Gastroesophageal sphincter (tissue), 4 donors: ENCODE measurements around the gene PRDM16. TPM values are rescaled to one million over a fixed set of nuclear protein-coding genes. Genes with fewer than 3 reads are reported as not detected.

Source experiments
- ATAC-seq: fragments of 150-250 bp; one replicate; pipeline ENCODE4 v1.9.1; 2016; ENCODE audit warnings: mild to moderate bottlenecking, moderate library complexity
- H3K27ac ChIP-seq, 4 donors: fragments of 200-600 bp; sonication (generic) in 3 of 4; 1 replicate in 3 of 4; 2 replicates in 1 of 4; pipeline ENCODE4 v1.5.1; 2016 to 2019
- H3K27me3 ChIP-seq: fragments of 200-600 bp; sonication (generic); one replicate; pipeline ENCODE4 v1.5.1; 2019
- H3K36me3 ChIP-seq, 2 donors: fragments of 200-600 bp; sonication (generic); one replicate each; pipeline ENCODE4 v1.5.1; 2019; ENCODE audit warnings: control low read depth in 1 of 2
- H3K4me1 ChIP-seq, 3 donors: fragments of 200-600 bp; sonication (generic); 1 replicate in 2 of 3; 2 replicates in 1 of 3; pipeline ENCODE4 v1.5.1; 2016 to 2019; ENCODE audit warnings: control low read depth in 2 of 3
- H3K4me3 ChIP-seq, 2 donors: fragments of 200-600 bp; sonication (generic); one replicate each; pipeline ENCODE4 v1.5.1; 2019; ENCODE audit warnings: mild to moderate bottlenecking in 1 of 2, moderate library complexity in 1 of 2
- H3K9me3 ChIP-seq, 3 donors: fragments of 200-600 bp; sonication (generic); one replicate each; pipeline ENCODE4 v1.5.1; 2017 to 2019; ENCODE audit warnings: control low read depth in 2 of 3
- EP300 ChIP-seq: sonication (generic); formaldehyde crosslinking; IDR thresholded peaks from one replicate; pipeline ENCODE4 v1.6.1; 2017; ENCODE audit warnings: antibody characterized with exemption, mild to moderate bottlenecking
- POLR2A ChIP-seq, 2 donors: fragments of 450-650 bp; IDR thresholded peaks; one replicate each; pipeline ENCODE4 v1.6.1; 2017; ENCODE audit warnings: antibody characterized with exemption in 2 of 2, mild to moderate bottlenecking in 2 of 2, moderate library complexity in 1 of 2
- POLR2AphosphoS5 ChIP-seq: sonication (generic); formaldehyde crosslinking; IDR thresholded peaks from one replicate; pipeline ENCODE4 v1.6.1; 2017; ENCODE audit warnings: antibody characterized with exemption
- WGBS, 2 donors: methylation state at CpG; one replicate each; pipeline ENCODE4 v1.1.5; 2018; ENCODE audit warnings: low coverage in 1 of 2; 5-methylcytosine and 5-hydroxymethylcytosine counted together
- total RNA-seq, 4 donors: library from RNA; depleted of rRNA; stranded (reverse); fragments of >200 nt; gene quantifications; one replicate each; pipeline ENCODE4 v1.1.0, GENCODE V29; 2016
- TF ChIP-seq, protein P1 (sequence below), 4 experiments: fragments of 200-600 bp in 2 of 4; fragments of 450-650 bp in 2 of 4; sonication (generic) in 1 of 4; IDR thresholded peaks; one replicate each; pipeline ENCODE4 v1.5.1; 2017 to 2019; ENCODE audit warnings: antibody characterized with exemption in 4 of 4, mild to moderate bottlenecking in 2 of 4, moderate library complexity in 2 of 4

The PRDM16 gene
- total RNA-seq, 4 donors from 2014 or later, result 1.1 to 3.4 (median 1.6) TPM

DNA sequence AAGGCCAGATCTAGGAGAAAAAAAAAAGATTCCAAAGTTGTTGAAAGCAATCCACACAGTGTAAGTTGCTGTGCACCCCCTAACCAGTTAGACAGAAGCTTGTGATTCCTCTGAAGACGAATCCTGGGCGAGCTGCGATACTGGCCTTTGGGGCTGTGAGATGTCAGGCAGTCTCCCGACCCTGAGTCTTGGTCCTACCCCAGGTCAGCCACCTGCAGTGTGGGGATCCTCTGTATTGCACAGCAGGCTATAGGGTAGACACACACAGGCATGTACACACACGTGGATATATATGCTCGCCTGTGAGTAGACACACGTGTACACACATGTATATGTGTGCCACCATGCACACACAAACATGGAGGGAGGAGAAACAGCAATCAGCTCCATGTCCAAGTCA, 34.8 kb upstream of the PRDM16 start:
- H3K9me3 ChIP-seq, result no peaks in the 10 kb centered on the region
- TF ChIP-seq POLR2AphosphoS5 (no peak), EP300 (no peak), POLR2A (IDR thresholded peaks at IDR 0.05) (no peak)
- TF ChIP-seq, protein P1, sequence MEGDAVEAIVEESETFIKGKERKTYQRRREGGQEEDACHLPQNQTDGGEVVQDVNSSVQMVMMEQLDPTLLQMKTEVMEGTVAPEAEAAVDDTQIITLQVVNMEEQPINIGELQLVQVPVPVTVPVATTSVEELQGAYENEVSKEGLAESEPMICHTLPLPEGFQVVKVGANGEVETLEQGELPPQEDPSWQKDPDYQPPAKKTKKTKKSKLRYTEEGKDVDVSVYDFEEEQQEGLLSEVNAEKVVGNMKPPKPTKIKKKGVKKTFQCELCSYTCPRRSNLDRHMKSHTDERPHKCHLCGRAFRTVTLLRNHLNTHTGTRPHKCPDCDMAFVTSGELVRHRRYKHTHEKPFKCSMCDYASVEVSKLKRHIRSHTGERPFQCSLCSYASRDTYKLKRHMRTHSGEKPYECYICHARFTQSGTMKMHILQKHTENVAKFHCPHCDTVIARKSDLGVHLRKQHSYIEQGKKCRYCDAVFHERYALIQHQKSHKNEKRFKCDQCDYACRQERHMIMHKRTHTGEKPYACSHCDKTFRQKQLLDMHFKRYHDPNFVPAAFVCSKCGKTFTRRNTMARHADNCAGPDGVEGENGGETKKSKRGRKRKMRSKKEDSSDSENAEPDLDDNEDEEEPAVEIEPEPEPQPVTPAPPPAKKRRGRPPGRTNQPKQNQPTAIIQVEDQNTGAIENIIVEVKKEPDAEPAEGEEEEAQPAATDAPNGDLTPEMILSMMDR (IDR thresholded peaks at IDR 0.05), result no peak
- H3K36me3 ChIP-seq, result no peaks in the 10 kb centered on the region
- no peaks in the 10 kb centered on the region for H3K4me1 ChIP-seq
- peaks cover 86% of the 10 kb centered on the region for H3K27me3 ChIP-seq
- ATAC-seq, result no peak
- H3K4me3 ChIP-seq, result no peak overlapping the region
- no peak overlapping the region for H3K27ac ChIP-seq
- 79 to 97% methylated on average over 5 to 7 of the region's 7 CpGs for WGBS, 2 donors

DNA sequence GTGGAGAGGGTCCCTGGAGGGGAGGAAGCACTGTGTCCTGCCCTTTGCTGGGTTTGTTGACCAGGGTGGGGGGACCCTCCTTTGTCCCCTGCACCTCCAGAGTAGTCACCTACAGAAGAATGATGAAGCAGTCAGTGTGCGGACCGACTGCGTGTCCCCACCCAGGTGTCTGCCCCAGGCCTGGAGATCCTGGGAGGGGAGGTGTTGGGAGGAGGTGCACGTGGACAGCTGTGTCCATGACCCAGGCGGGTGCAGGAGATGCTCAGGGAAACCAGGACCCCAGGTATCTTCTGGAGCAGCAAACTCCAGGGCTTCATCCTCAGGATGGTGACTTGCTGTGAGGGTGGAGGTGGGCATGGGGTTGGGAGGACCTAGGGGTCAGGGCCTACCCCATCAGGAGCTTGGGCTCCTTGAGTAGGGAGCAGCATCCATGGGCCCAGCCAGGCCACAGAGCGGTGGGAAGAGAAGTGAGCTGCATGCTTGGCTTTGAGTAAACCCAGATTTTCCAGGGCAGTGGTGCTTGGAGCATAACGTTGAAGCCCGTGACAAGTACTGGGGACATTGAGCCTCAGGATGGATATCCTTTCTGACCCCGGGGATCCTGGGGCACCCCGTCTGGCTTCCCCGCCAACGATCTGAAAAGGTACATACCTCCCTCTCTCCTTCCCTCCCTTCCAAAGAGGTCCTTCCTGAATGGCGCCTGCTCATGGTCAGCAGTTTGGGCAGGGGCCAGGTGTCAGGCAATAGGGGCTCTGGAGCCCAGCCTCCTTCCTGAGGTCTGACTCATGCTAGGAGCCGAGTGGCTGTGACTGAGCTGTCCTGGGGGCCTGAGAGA, 34.1 kb upstream of the PRDM16 start:
- ATAC-seq, result peak; percentile 31

DNA sequence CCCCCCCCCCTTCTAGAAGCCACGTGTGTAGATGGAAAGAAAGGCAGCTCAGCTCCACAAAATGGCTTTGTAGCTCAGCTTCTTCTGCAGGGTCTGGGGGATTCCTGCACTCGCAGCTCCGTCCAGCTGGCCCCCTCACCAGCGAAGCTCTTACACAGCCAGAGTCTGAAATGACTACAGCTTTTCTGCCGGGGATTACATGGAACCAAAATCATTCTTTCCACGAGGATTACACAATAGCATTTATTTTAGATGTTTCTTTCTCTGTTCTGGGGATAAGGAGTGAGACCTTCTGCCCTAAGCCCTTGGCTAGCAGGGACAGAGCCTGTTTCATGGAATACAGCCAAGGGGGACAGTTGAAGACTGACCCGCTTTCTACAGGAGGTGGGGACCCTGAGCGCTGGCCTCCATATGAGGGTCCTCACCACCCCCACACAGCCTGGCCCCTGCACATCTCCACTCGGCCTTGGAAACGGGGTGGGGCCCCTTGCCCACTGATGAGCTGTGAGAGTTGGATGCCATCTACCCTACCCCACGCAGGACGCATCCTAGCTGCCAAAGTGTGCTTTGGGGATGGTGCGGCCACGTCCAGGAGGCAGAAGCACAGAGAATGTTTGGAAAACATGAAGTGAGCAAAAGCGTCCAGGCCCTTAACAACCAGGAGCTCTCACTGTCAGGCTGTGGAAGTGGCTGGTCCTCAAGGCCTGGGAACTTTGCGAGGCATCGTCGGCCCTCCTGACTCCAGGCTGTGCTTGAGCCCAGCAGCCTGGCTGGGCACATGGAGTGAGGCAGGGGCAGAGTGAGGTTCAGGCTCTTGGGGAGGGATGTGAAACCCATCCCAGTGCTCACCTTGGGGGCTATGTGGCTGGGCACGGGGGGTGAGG, 33.2 kb upstream of the PRDM16 start:
- Histone ChIP-seq H3K27ac (no peak overlapping the region), H3K36me3 (no peaks in the 10 kb centered on the region), H3K4me3 (no peak overlapping the region), H3K27me3 (peaks cover 83% of the 10 kb centered on the region), H3K9me3 (no peaks in the 10 kb centered on the region), H3K4me1 (no peaks in the 10 kb centered on the region)
- ATAC-seq, result peak; percentile 27
- TF ChIP-seq POLR2A (IDR thresholded peaks at IDR 0.05), result no peak
- no peak for TF ChIP-seq POLR2AphosphoS5
- TF ChIP-seq, protein P1 (IDR thresholded peaks at IDR 0.05), result no peak
- WGBS, 2 donors, result 39 to 43% methylated on average over 1 to 8 of the region's 19 CpGs

More for the DNA sequence above, 34.1 kb upstream of the PRDM16 start:
- no peaks in the 10 kb centered on the region for H3K9me3 ChIP-seq
- 60 to 65% methylated on average over 2 to 4 of the region's 14 CpGs for WGBS, 2 donors
- H3K36me3 ChIP-seq, result no peaks in the 10 kb centered on the region
- H3K27ac ChIP-seq, result no peak overlapping the region
- TF ChIP-seq, protein P1 (IDR thresholded peaks at IDR 0.05), result no peak
- TF ChIP-seq POLR2AphosphoS5 (no peak), POLR2A (IDR thresholded peaks at IDR 0.05) (no peak), EP300 (no peak)
- no peak overlapping the region for H3K4me3 ChIP-seq
- H3K4me1 ChIP-seq, result no peaks in the 10 kb centered on the region
- H3K27me3 ChIP-seq, result peaks cover 86% of the 10 kb centered on the region

DNA sequence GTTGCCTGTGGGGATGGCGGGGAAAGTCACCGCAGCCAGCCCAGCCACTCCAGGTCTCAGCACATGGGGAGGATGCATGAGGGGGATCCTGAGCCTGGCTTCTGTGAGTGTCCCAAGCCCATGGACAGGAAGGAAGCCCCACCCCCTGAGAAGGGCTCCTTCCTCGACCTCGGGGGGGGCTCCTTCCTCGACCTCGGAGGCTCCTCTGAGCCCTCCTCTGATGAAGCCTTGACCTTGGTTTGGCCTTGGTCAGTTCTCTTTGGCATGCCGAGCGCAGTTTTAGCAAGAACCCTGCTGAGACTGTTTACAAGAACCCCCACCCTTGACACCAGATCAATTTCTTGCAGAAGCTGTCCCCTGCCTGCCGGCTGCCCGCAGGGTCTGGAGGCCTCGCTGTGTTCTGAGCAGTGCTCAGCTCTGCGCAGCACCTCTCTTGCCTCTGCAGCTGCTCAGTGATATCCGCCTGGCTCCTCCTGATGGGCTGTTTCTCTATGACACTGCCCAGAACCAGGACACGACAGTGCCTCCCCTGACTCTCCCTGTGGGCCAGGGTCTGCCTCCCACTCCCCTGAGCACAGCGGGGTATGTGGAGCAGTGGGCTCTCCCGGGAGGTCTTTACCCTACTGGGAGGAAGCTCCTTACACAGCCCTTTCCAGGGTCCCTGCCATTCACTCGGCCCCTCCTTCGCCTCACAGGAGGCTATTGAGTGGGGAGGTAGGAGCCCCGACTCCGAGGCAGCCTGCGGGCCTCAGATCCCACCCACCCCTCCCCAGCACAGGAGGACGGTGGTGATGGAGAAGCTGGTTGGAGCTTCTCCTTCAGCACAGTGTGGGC, 32.3 kb upstream of the PRDM16 start:
- H3K27me3 ChIP-seq, result peaks cover 81% of the 10 kb centered on the region
- 52% methylated on average over 9 of the region's 22 CpGs; no CpG with 5 or more reads in 1 of the 2 donors for WGBS, 2 donors
- no peaks in the 10 kb centered on the region for H3K36me3 ChIP-seq
- H3K4me3 ChIP-seq, result no peak overlapping the region
- H3K27ac ChIP-seq, result no peak overlapping the region
- TF ChIP-seq, protein P1 (IDR thresholded peaks at IDR 0.05), result no peak
- TF ChIP-seq EP300, result no peak
- no peak for TF ChIP-seq POLR2AphosphoS5
- TF ChIP-seq POLR2A (IDR thresholded peaks at IDR 0.05), result no peak
- no peaks in the 10 kb centered on the region for H3K9me3 ChIP-seq
- H3K4me1 ChIP-seq, result no peaks in the 10 kb centered on the region
- ATAC-seq, result no peak
